HL-60 (cell line): ENCODE data around the gene LIN52.

Experiments used
- DNase-seq, 2 experiments: peaks; one replicate each; pipeline ENCODE4 v3.0.0-alpha.2; 2010 to 2020; ENCODE audit warnings: low read depth in 1 of 2, low spot score in 1 of 2
- H3K27ac ChIP-seq: fragments of 250-450 bp; sonication (Bioruptor Pico); replicated peaks from 2 replicates; pipeline ENCODE4 v1.5.1; 2020; ENCODE audit warnings: mild to moderate bottlenecking, moderate library complexity
- H3K27me3 ChIP-seq: fragments of 250-450 bp; sonication (Bioruptor Pico); 2 replicates; pipeline ENCODE4 v1.5.1; 2021; ENCODE audit warnings: mild to moderate bottlenecking, moderate library complexity; ENCODE audit not compliant: insufficient read depth, poor library complexity, severe bottlenecking
- H3K4me3 ChIP-seq: replicated peaks from 2 replicates; pipeline ENCODE4 v1.5.1; 2011; ENCODE audit warnings: mild to moderate bottlenecking, control low read depth, low read length; ENCODE audit not compliant: insufficient read depth
- GABPA ChIP-seq: IDR thresholded peaks from 2 replicates; pipeline ENCODE4 v1.6.1; 2012; ENCODE audit warnings: low read depth
- POLR2AphosphoS5 ChIP-seq: IDR thresholded peaks from 2 replicates; pipeline ENCODE4 v1.6.1; 2012; ENCODE audit warnings: low read depth
- SPI1 ChIP-seq: IDR thresholded peaks from 2 replicates; pipeline ENCODE4 v1.6.1; 2012; ENCODE audit warnings: low read depth, mild to moderate bottlenecking, borderline replicate concordance
- TF ChIP-seq, protein P1 (sequence below): IDR thresholded peaks from 2 replicates; pipeline ENCODE4 v1.6.1; 2012; ENCODE audit warnings: low read depth; ENCODE audit not compliant: insufficient replicate concordance
- TF ChIP-seq, protein P2 (sequence below): IDR thresholded peaks from one replicate; pipeline ENCODE4 v1.5.1; 2011; ENCODE audit warnings: low read length, control low read depth, inconsistent platforms; ENCODE audit not compliant: insufficient read depth

Gene LIN52

DNA sequence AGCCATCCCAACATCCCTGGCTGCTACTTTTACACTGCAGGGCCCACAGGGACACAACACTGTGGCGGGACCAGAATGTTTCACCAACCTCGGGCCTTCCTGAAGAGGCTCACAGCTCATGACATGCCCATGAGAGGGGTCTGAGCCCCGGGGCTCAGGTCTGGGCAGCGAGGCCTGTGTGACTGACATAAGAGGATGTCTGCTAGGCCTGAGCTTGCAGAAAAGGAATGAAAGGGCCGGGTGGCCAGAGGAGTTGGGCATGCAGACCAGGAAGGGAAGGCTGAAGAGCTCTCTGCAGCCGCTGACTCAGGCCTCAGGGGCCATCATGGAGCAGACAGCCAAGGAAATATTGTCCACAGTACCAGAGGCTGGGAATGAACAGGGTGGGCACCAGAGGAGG is 136.2 kb downstream of the LIN52 start:
- Histone ChIP-seq H3K27ac (no peak overlapping the region), H3K27me3 (no peaks in the 10 kb centered on the region), H3K4me3 (no peak overlapping the region)
- TF ChIP-seq SPI1 (no peak), GABPA (no peak), POLR2AphosphoS5 (no peak)
- TF ChIP-seq, protein P1, sequence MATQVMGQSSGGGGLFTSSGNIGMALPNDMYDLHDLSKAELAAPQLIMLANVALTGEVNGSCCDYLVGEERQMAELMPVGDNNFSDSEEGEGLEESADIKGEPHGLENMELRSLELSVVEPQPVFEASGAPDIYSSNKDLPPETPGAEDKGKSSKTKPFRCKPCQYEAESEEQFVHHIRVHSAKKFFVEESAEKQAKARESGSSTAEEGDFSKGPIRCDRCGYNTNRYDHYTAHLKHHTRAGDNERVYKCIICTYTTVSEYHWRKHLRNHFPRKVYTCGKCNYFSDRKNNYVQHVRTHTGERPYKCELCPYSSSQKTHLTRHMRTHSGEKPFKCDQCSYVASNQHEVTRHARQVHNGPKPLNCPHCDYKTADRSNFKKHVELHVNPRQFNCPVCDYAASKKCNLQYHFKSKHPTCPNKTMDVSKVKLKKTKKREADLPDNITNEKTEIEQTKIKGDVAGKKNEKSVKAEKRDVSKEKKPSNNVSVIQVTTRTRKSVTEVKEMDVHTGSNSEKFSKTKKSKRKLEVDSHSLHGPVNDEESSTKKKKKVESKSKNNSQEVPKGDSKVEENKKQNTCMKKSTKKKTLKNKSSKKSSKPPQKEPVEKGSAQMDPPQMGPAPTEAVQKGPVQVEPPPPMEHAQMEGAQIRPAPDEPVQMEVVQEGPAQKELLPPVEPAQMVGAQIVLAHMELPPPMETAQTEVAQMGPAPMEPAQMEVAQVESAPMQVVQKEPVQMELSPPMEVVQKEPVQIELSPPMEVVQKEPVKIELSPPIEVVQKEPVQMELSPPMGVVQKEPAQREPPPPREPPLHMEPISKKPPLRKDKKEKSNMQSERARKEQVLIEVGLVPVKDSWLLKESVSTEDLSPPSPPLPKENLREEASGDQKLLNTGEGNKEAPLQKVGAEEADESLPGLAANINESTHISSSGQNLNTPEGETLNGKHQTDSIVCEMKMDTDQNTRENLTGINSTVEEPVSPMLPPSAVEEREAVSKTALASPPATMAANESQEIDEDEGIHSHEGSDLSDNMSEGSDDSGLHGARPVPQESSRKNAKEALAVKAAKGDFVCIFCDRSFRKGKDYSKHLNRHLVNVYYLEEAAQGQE: no peak
- no peak for DNase-seq

DNA sequence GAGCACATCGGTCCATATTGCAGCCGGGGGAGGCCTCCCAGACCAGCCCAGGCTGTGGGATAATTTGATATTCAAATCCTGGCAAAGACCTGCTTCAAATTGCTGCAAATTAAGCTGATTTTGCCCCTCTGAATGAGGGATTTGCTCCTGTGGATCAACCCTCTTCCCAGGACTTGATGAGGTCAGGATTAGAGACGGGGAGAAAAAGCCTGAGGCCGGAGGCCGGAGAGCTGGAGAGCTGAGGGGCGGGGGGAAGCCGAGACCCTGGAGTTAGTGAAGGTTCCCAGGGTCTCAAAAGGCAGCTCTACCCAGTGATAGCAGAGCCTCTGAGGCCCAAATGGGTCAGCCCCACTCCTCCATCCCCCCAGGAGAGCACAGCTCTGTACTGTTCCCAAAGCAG is 137.0 kb downstream of the LIN52 start:
- Histone ChIP-seq H3K4me3 (no peak overlapping the region), H3K27me3 (no peaks in the 10 kb centered on the region), H3K27ac (no peak overlapping the region)
- no peak for TF ChIP-seq SPI1
- TF ChIP-seq, protein P2, sequence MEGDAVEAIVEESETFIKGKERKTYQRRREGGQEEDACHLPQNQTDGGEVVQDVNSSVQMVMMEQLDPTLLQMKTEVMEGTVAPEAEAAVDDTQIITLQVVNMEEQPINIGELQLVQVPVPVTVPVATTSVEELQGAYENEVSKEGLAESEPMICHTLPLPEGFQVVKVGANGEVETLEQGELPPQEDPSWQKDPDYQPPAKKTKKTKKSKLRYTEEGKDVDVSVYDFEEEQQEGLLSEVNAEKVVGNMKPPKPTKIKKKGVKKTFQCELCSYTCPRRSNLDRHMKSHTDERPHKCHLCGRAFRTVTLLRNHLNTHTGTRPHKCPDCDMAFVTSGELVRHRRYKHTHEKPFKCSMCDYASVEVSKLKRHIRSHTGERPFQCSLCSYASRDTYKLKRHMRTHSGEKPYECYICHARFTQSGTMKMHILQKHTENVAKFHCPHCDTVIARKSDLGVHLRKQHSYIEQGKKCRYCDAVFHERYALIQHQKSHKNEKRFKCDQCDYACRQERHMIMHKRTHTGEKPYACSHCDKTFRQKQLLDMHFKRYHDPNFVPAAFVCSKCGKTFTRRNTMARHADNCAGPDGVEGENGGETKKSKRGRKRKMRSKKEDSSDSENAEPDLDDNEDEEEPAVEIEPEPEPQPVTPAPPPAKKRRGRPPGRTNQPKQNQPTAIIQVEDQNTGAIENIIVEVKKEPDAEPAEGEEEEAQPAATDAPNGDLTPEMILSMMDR: no peak
- TF ChIP-seq, protein P1: no peak
- TF ChIP-seq POLR2AphosphoS5: no peak
- no peak for TF ChIP-seq GABPA
- DNase-seq: no peak

DNA sequence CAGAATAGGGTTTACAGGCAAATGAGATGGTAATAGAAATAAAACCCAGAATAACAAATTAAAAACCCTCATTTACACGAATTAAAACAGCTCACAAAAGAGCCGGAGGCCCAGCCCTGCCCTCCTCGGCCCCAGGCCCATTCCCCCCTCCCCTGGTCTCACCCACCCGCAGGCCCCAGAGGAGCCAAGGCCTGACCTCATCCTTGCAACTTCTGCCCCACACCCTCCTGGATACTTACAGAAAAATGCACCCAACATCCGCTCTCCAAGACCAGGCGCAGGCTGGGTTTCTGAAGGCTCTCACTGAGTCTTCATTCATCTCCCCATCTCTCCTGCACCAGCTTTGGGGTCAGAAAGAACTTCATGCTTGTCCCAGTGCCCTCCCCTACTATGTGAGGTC is 138.3 kb downstream of the LIN52 start:
- no peak for DNase-seq
- Histone ChIP-seq H3K4me3 (no peak overlapping the region), H3K27ac (no peak overlapping the region), H3K27me3 (no peaks in the 10 kb centered on the region)
- TF ChIP-seq, protein P2: no peak
- TF ChIP-seq GABPA: no peak
- TF ChIP-seq SPI1: no peak
- TF ChIP-seq, protein P1: no peak
- TF ChIP-seq POLR2AphosphoS5: no peak

DNA sequence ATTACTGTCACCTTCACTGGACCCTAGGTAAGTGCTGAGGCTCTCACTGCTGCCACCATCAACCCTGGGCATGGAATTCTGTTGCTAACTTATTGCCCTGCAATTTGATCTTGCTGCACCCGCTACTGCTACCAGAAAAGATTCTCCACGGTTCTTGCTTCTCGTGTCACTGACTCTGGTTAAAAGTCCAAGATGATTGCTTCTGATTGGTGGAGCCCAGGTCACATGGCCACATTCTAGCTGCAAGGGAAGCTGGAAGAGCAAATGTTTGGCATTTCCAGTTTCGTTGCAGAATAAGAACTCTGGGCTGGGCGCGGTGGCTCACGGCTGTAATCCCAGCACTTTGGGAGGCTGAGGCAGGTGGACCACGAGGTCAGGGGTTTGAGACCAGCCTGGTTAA is 147.0 kb downstream of the LIN52 start:
- TF ChIP-seq, protein P1: no peak
- TF ChIP-seq GABPA (no peak), SPI1 (no peak), POLR2AphosphoS5 (no peak)
- TF ChIP-seq, protein P2: no peak
- H3K4me3 ChIP-seq: no peak overlapping the region
- H3K27me3 ChIP-seq: no peaks in the 10 kb centered on the region
- H3K27ac ChIP-seq: no peak overlapping the region
- DNase-seq: no peak
